Rectal smooth muscle tissue (tissue), 1 donor: ENCODE results near the gene TRMU.

Experiments
- H3K27ac ChIP-seq: one replicate; pipeline ENCODE4 v1.7.0; 2013; ENCODE audit warnings: low read depth, low read length, inconsistent platforms
- H3K27me3 ChIP-seq: one replicate; pipeline ENCODE4 v1.7.0; 2013; ENCODE audit warnings: low read length; ENCODE audit not compliant: control insufficient read depth, insufficient read depth
- H3K36me3 ChIP-seq: one replicate; pipeline ENCODE4 v1.7.0; 2013; ENCODE audit warnings: low read length; ENCODE audit not compliant: control insufficient read depth, insufficient read depth
- H3K4me1 ChIP-seq: one replicate; pipeline ENCODE4 v1.7.0; 2013; ENCODE audit warnings: low read length; ENCODE audit not compliant: control insufficient read depth, insufficient read depth
- H3K4me3 ChIP-seq: one replicate; pipeline ENCODE4 v1.7.0; 2013; ENCODE audit warnings: low read length
- H3K9ac ChIP-seq: one replicate; pipeline ENCODE4 v1.7.0; 2013; ENCODE audit warnings: low read length

TRMU gene

GRCh38 chr22:46335201-46336118, at the start of gene TRMU:
Gene TRMU (plus strand): TSS chr22:46335714. CDS start chr22:46335765, 51 bp downstream.
- peak within 1 kb of the TSS; percentile 95 for H3K4me3 ChIP-seq
- peaks cover 6% of the 10 kb centered on the region for H3K36me3 ChIP-seq

DNA sequence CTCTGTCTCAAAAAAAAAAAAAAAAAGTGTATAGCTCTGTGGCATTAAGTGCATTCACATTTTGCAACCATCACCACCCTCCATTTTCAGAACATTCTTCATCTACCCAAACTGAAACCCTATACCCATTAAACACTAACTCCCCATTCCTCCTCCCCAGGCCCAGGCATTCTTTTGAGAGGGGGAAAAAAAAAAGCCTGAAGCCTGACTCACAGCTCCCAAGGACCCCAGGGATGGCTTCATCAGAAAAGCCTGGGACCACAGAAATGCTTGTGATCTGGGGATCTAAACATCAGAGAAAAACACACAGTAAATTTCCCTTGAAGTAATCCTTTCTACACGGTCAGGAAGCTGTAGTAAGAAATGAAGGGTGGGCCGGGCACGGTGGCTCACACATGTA, 49.5 kb upstream of the TRMU start:
- H3K27me3 ChIP-seq: no peaks in the 10 kb centered on the region
- H3K36me3 ChIP-seq: peaks cover 50% of the 10 kb centered on the region
- H3K9ac ChIP-seq: no peak overlapping the region
- H3K4me1 ChIP-seq: no peaks in the 10 kb centered on the region
- no peak overlapping the region for H3K4me3 ChIP-seq
- H3K27ac ChIP-seq: no peak overlapping the region

More at GRCh38 chr22:46335201-46336118, at the start of gene TRMU:
- peak within 1 kb of the TSS; percentile 88 for H3K27ac ChIP-seq
- peak within 1 kb of the TSS; percentile 83 for H3K9ac ChIP-seq
- no peaks in the 10 kb centered on the region for H3K27me3 ChIP-seq
- H3K4me1 ChIP-seq: peaks cover 8% of the 10 kb centered on the region

DNA sequence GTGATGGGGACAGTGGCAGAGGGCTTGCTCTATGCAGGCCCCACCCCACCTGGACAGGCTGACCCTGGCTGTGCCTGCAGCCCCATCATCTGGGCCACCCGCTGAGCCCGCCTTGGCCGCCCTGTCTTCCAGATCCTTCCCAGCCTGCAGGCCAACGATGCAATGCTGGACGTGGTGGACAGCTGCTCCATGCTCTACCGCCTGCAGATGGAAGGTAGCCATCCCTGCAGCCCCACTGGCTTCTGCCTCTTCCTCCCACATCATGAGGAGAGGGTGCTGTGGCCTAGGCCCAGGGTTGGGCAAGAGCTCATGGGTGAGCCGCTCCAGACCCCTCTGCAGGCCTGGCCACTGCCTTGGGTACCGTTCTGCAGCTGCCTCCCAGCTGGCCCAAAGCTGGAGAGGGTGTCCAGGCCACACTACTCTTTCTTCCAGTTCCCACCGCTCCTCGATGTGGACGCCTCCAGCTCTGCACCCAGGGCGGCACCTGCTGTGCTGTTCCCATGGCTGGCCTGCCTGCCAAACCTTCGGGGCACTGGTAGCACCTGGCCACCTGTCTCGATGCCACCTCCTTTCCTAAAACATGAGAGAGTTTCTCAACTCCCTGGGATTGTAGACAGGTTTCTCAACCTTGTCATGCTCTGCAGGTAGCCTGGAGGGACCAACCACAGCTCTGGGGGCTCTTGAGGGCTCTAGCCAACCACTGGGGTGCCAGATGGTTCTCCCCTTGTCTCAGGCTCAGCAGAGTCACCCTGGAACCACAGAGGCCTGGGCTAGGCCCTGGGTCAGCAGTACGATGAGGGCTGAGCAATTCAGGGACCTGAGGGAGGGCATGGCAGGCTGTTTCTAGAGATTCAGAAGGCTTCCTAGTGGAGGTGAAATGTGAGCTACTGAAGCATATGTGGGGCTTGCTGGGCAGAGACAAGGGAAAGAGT, 48.3 kb upstream of the TRMU start:
- H3K9ac ChIP-seq: no peak overlapping the region
- H3K4me3 ChIP-seq: no peak overlapping the region
- no peak overlapping the region for H3K27ac ChIP-seq

DNA sequence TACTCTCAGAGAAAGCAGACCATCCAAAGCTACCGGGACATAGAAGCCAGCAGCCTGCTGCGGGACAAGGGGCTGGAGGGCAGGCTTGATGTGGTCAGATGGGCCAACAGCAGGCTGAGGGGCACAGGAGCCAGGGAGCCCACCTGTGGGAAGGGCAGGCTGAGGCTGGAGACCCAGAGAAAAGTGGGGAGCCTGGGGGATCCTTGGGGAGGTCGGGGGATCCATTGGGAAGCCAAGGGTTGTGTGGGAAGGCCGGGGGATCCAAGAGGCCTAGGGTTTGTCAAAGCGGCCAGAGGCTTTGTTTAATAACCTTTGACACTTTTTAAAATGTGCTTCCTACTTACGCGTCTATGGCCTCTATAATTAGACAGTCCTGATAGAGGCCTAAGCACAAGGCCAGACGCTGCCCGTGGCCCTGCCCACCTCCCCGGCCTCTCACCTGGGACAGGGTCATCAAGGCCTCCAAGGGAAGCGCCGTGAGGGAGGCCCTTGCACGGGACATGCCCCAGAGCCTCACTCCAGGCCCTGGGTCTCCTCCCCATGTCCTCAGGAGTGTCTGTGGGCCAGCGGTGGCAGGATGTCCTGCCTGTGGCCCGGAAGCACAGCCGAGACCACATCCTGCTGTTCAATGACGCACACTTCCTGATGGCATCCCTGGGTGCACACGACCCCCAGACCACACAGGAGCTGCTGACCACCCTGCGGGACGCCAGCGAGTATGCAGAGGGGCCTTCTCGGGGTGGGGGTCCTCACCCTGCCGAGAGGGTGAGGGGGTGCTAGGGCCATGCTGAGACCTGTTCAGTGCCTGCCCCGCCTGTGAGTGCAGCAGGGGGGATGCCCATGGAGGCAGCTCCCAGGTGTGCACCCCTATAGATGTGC, 47.4 kb upstream of the TRMU start:
- H3K4me3 ChIP-seq: no peak overlapping the region
- H3K36me3 ChIP-seq: peaks cover 42% of the 10 kb centered on the region
- no peak overlapping the region for H3K27ac ChIP-seq
- H3K27me3 ChIP-seq: no peaks in the 10 kb centered on the region
- H3K4me1 ChIP-seq: no peaks in the 10 kb centered on the region
- H3K9ac ChIP-seq: no peak overlapping the region

More for the DNA sequence above, 48.3 kb upstream of the TRMU start:
- no peaks in the 10 kb centered on the region for H3K4me1 ChIP-seq
- H3K36me3 ChIP-seq: peaks cover 40% of the 10 kb centered on the region
- no peaks in the 10 kb centered on the region for H3K27me3 ChIP-seq

DNA sequence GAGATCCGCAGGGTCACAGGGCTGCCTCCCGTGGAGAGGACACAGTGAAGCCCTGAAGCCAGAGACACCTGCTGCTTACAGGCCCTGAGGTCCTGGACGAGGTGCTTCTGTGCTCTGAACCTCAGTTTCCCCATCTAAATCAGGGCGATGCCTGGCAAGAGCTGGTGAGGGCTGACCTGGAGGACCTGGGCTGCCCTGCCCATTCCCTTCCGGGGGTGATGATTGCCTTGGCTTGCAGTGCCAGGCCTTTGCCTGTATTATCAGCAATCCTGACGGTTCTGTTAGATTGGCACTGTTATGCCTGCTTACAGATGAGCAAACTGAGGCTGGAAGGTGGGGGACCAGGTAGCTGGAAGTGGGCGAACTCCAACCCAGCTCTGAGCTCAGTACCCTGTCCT, 46.7 kb upstream of the TRMU start:
- H3K4me3 ChIP-seq: no peak overlapping the region
- H3K4me1 ChIP-seq: no peaks in the 10 kb centered on the region
- H3K27ac ChIP-seq: no peak overlapping the region
- H3K27me3 ChIP-seq: no peaks in the 10 kb centered on the region
- H3K36me3 ChIP-seq: peaks cover 38% of the 10 kb centered on the region
- no peak overlapping the region for H3K9ac ChIP-seq

DNA sequence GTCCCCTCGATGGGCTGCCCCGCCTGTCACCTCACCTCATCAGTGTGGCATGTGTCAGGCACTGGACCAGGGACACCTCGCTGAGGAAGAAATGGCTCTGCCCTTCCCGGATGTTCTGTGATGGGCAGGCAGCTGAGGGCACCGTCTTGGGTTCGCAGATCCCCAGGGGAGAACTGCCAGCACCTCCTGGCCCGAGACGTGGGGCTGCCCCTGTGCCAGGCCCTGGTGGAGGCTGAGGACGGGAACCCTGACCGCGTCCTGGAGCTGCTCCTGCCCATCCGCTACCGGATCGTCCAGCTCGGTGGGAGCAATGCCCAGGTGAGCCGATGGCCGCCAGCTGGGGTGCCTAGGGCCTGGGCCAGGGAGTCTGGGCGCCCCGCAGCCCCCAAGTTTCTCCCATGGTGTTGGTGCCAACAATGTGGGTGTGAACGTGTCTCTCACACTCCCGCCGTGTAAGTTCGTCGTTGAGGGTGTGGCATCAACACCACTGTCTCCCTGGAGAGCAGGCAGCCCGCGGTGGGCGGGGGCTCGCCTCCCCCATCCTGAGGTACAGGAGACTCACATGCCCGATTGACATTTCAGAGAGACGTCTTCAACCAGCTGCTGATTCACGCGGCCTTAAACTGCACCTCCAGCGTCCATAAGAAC, 46.1 kb upstream of the TRMU start:
- Histone ChIP-seq H3K9ac (no peak overlapping the region), H3K4me1 (no peaks in the 10 kb centered on the region), H3K36me3 (peaks cover 33% of the 10 kb centered on the region), H3K27me3 (no peaks in the 10 kb centered on the region), H3K4me3 (no peak overlapping the region), H3K27ac (no peak overlapping the region)

- Histone ChIP-seq H3K9ac (no peak overlapping the region), H3K4me3 (no peak overlapping the region), H3K4me1 (no peaks in the 10 kb centered on the region), H3K27ac (no peak overlapping the region), H3K36me3 (peaks cover 28% of the 10 kb centered on the region), H3K27me3 (no peaks in the 10 kb centered on the region)
Observed at GRCh38 chr22:46290121-46290842, 45.2 kb upstream of the TRMU start.

DNA sequence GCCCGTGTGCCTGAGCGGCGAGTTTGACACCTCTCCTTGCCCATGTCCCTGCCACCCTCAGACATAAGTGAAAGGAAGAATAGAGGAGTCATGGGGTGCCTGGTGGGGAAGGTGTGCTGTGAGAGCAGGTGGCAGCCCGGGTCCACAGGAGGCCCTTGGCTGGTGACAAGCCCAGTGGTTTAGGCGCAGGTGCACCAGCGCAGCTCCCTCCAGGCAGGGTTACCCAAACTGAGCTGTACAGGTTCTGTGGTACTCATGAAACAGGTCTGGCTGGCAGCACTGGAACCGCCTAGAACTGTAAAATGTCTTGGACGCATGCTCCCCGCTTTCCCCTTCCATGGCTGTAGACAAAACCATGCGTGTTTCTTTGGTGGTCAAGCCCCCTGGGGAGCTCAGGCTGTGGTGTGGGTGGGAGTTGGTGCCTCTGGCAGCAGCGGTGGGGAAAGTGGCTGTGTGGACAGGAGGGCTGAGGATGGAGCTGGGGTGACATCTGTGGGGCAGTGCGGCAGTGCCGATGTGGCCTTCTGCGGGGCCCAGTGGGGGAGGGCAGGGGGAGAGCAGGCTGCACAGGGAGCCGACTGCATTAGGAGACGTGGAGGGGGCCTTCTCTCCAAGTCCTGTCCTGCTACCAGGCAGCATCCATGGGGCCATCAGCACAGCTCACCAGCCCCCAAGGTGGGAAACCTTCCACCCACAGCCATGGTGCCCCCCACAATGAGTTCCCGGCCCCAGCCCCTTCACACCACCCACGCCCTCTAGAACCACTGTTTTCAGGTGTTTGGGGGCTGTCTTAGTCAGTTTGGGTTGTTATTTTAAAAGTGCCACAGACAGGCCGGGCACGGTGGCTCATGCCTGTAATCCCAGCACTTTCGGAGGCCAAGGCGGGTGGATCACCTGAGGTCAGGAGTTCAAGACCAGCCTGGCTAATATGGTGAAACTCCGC, 44.4 kb upstream of the TRMU start:
- Histone ChIP-seq H3K27ac (no peak overlapping the region), H3K9ac (no peak overlapping the region), H3K4me3 (no peak overlapping the region), H3K27me3 (no peaks in the 10 kb centered on the region), H3K36me3 (peaks cover 27% of the 10 kb centered on the region), H3K4me1 (peaks cover 3% of the 10 kb centered on the region)

DNA sequence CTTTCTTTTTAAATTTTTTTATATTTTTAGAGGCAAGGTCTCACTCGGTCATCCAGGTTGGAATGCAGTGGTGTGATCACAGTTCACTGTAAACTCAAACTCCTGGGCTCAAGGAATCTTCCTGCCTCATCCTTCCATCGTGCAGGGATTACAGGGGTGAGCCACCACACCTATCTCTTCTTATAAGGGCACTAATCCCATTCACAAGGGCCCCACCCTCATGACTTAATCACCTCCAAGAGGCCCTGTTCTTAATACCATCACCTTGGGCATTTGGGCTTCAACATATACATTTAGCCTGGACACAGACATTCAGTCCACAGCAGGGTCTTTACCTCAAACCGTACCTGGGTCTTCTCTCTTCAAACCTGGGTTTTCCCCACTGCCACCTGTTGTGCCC, 43.3 kb upstream of the TRMU start:
- Histone ChIP-seq H3K36me3 (peaks cover 27% of the 10 kb centered on the region), H3K9ac (no peak overlapping the region), H3K27me3 (no peaks in the 10 kb centered on the region), H3K27ac (no peak overlapping the region), H3K4me3 (no peak overlapping the region), H3K4me1 (peaks cover 5% of the 10 kb centered on the region)

GRCh38 chr22:46292732-46293131, 42.8 kb upstream of the TRMU start:
- no peaks in the 10 kb centered on the region for H3K27me3 ChIP-seq
- H3K36me3 ChIP-seq: peaks cover 25% of the 10 kb centered on the region
- no peak overlapping the region for H3K9ac ChIP-seq
- H3K4me3 ChIP-seq: no peak overlapping the region
- H3K27ac ChIP-seq: peak overlapping the region; percentile 3
- peaks cover 5% of the 10 kb centered on the region for H3K4me1 ChIP-seq
